ENCODE measurements around the gene PTPRD.
"Not testable (repeated sequence)": the region's sequence is repeated elsewhere in the genome, so short reads cannot be mapped to it uniquely, and the experiment has no call there.

Gene PTPRD

DNA sequence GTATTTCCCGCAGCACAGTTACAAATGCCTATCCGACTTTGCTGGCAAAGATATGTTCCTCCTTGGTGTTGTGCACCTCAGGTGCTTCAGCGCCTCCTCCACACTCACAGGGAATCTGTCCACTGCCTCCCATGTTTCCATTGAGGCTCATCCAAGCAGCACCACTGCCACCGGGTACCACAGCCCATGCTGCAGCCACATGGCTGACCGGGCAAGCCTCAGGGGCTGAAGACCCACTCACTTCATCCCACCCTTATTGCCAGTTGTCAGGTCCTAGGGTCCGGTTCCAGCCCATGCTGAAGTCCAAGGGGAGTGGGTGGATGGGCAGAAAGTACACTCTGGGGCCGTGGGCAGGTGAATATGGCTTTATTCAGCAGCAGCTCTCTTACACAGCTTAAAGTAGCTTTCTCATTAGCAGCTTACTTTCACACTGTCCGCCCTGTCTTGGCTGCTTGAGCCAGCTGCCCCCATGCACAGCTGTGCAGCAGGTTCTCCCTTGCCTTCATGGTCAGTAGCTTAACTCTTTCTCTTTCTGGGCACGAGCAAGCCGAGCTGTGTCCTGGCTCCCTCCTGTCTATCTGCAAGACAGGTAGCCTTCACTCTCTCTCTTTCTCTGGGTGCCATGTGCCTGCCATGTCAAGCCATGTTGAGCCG lies 1052.3 kb downstream of the PTPRD start:
- DNase-seq = no peak

DNA sequence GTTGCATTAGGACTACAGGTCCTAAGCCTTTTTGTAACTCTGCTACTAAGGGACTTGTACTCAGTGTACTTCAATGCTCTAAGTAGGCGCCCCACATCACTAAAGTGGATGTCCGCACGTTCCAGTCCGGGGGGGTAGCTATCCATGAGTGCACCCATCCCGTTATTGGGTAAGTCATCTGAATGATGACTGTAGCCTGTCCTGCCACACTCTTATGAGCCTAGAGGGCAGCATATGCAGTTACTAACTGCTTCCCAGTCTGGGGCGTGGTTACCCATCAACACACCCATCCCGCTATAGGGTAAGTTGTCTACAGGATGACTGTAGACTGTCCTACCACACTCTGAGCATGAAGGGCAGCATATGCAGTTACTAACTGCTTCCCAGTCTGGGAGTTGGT lies 1053.9 kb downstream of the PTPRD start:
- DNase-seq = no peak

DNA sequence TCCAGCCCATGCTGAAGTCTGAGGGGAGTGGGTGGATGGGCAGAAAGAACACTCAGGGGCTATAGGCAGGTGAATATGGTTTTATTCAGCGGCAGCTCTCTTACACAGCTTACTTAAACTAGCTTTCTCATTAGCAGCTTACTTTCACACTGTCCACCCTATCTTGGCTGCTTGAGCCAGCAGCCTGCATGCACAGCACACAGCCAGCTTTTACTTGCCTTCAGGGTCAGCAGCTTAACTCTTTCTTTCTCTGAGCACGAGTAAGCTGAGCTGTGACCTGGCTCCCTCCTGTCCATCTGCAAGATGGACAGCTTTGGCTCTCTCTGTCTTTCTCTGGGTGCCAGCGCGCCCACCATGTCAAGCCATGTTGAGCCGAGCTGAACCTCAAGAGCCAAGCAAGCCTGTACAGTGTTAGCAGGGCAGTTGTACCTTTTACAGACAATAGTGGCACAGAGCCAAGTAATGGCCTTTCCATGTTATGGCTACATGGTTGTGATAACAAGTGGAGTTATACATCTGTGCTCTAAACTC lies 1054.9 kb downstream of the PTPRD start:
- DNase-seq = no peak

DNA sequence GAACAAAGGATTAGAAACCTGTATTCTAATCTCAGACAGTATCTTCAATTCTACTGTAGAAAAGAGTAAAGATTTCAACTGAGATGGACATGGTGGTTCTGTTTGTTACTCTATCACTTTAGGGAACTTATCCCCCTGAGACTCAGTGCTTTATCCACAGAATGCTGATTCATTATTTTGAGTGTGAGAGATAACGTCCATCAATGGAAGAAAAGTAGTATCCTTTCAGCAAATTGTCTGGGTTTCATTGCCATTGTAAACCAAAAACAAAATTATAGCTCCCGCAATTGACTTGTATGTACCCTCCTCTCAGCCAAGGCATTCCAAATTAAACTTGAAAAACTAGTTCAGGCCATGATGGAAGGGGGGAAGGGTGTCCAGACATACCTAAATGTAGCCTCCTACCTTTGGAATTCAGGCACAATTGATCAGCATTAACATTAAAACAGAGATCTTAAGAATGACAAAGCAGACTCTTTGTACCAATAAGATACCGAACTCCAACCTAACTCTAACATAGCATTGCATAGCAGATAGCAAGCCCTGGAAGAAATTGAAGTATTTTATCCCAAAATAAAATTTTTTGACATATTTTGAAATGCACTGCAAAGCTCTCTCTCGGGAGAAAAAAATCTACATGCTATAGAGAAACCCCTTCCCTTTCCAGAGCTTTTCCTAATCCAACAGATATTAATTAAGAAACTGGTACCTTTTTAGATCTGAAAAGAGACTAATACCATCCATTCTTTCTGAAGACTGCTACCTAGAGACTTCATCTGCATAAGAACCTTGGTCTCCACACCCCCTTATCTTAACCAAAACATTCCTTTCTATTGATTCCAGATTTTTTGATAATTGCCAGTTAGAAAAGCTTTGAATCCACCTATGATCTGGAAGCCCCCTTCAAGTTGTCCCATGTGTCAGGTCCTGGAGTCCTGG lies 1055.7 kb downstream of the PTPRD start:
- DNase-seq = no peak

DNA sequence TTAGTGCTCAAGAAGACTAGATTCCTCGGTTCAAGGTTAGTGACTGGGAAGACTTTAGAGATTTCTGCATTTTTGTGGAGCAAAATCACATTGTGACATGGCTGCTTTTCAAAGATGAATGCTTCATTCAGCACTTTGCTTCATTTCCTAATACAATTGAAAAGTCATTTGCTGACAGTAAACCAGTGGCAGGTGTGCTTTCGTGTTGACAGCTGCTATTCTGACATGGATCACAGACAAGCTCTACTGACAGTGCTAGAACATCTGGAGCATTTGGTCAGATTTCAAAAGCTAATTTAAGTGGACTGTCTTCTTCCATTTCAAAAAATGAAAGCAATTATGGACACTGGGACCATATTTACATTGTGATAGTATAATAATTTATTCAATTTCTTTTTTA lies 1060.1 kb downstream of the PTPRD start:
- DNase-seq = no peak

DNA sequence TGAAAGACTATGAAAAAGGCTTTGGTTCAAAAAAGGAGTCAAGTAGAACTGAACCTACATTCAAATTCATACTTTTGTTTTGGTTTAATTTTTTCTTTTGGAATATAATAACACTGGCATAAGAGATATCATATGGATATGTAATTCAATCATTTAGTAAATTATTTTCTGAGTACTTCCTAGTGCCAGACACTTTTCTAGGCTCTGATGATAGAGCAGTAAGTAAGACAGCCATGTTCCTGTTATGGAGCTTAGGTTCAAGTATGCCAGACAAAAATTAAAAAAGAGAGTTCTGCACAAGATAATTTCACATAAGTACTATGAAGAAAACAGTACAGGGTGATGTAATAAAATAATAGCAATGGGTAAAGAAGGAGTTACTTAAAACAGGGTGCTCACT lies 1074.0 kb downstream of the PTPRD start:
- no peak for DNase-seq

DNA sequence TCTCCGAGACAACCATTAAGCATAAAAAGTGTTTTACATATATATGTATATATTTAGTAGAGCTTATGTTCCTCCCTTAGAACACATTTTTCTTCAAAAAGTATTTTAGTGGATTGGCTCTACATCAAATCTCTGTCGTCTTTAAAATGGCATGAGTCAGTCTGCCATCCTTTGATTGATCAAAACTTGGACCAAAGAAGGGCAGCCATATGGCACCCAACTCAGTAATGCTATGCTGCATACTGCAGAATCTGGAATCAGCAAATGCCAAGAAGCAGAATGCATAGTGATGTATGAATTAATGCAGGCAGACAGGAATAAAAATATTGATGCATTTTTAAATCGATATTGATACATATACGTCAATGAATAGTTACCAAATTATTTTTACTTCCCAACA lies 1074.4 kb downstream of the PTPRD start:
- no peak for DNase-seq

DNA sequence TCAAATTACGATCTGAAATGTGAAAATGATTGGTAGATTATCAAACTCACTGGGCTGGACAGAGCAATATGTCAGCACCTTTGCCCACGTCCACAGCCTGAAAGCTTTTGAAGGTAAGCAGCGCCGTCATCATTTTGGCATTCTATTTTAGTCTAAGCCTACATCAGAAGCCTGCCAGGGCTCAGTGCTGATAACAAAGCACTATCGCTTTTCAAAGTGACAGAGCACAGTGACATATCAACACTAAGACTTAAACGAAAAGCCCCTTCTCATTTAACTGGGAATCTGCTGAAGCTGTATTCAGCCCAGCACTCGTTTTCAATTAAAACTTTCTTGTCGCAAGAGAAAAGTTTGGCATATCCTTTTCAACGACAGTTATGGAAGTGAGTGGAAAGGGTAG lies 1076.3 kb downstream of the PTPRD start:
- no peak for DNase-seq

DNA sequence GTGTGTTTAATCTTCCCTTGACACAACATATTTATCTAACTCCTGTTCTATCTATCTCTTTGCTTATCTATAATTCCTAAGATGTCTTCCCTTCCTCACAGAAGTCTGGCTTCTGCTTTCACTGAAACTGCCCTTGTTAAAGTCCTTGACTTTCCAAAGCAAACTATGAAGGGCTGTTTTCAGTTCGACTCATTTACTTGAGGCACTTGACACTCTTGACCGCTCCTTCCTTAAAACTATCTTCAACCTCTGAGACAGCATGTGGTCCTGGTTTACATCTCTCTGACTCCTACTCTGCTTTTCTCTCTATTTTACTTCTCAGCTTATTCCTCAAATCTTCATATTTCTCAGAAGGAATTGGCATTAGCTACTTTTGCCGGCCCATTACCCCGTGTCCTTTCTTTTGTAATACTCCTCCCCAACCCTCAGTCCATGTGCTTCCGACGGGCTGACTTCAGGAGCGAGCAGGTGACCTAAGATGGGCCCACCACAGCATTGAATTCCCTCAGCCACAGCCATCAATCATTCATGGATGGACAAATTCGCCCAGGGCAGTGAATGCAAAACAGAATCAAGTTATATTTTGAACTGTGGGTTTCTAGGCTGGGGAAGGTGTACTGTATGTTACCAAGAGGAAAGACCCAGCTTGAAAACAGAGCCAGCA lies 1089.2 kb downstream of the PTPRD start:
- DNase-seq = no peak

DNA sequence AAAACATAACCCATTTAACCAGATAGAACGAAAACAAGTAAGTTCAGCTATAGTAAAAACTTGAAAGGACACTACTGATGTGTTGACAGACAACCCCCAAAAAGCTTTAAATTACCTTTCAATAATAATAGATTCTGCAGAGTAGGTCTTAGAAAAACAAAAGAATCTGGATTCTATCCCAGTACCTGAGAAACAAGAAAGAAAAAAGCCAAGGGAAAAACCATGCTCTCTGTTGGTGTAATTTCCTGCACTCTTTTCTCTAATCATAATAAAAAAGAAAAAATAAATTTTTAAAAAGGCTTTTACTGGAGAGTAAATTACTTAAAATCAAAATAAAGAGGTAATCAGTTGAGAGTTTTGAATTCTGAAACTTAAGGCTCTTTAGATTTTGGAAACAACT lies 1090.4 kb downstream of the PTPRD start:
- no peak for DNase-seq

DNA sequence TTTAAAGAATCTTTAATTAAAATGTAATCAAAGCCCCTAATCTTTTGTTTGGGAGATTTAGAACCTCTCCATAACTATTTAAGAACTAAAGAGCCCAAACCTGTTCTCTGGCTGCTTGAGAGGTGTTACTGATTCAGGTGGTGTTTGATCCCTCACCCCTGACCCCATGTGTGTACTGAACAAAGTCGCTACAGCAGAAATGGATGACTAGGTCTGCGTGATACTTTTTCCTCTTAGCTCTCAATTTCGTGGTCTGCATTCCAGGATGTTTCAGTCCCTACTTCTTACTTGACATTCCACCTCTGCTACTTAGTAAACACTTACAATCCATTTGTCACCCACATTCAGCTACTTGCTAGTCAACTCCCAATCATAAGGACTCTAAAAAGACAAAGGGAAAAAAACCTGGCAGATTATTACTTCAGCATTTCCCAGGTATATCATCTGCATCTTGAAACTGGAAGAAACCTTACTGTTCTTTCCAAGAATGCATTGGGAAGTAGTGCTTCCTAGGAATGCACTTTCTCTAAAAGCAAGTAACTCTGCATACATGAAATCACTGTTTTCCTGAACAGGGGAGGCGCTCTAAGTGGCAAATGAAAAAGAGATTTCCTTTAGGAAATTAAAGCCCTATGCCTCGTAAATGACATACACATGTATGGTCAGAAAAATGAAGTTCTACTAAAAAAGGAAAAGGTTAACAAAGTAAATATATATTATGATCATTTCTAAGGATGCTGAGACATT lies 1091.6 kb downstream of the PTPRD start:
- DNase-seq = no peak

DNA sequence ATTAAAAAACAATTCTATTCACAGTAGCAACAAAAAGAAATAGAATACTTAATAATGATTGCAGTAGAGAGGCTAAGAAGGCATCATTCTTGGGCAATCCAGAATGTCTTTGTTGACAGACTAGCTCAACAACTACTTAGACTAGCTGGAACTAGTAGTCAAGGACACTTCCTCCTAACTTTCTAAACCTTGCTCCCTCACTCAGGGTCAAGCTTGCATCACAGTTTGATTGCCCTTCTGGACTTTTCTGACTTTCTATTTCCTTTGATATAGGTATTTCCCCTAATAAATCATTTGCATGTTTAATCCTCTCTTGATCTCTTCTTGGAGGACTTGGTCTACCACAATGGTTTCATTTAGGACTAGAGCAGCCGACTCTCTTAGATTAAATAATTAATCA lies 1107.9 kb downstream of the PTPRD start:
- DNase-seq = no peak

DNA sequence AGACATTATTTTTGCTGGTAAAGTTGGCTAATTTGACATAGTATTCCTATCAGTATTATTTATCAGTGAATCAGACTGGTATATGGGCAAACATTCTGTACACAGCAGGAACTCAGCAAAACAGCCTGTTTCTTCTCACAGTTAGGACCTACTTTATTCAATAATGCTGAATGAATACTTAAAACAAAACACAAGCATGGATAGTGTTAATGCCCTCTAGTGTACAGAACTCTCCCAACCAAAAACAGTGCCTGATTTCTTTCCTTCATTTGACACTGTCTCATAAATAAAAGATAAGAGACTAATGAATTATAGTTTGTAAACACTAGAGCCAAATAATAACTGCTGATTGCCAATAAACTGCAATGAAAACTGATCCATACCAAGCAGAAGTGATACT lies 1113.3 kb downstream of the PTPRD start:
- no peak for DNase-seq

DNA sequence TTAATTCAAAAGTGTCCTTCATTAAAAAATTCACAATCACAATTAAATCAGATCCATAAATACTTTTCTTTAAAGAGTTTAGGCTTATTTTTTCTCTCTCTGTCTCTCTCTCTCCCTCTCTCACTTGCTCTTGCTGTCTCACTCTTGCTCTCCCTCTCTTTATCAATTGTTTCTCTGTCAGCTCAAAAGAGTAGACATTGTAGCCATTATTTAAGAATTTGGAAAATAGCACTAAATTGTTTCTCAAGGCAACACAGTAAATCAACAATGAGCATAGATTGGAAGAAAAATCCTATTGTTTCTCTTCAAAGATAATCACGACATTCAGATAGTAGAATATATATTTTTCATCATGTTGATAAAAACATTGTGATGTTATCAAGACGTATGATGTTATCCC lies 1114.0 kb downstream of the PTPRD start:
- DNase-seq = no peak

DNA sequence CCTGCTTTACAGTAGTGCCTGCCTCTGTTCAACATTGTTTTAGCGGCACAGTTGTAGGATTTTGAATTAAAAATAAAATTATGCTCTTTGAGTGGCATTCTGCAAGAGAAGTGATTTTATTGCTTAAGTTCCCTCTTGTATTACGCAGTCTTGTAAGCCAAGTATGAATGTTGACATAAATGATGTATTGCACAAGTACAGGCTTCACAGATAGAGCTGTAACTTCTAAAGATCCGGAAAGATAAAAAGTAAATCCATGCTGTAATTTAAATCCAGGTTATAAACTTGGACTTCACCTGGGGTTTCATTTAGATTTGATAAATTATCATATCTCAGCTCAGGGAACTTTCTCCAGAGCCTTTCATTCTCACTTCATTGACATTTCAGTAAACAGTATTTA lies 1114.7 kb downstream of the PTPRD start:
- DNase-seq = no peak

DNA sequence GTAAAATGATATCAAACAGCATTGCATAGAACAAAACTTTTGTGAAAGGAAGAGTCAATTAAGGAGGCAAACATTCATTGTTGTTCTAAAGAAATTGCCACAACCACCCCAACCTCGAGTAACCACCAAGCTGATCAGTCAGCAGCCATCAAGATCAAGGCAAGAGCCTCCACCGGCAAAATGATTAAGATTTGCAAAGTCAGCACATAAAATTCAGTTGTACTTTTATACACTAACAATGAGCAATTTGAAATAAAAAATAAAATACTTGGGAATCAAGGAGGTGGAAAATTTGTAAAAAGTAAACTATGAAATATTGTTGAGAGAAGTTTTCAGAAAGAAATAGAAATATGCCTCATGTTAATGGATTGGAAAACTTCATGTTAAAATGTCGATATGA lies 1118.5 kb downstream of the PTPRD start:
- DNase-seq = no peak

DNA sequence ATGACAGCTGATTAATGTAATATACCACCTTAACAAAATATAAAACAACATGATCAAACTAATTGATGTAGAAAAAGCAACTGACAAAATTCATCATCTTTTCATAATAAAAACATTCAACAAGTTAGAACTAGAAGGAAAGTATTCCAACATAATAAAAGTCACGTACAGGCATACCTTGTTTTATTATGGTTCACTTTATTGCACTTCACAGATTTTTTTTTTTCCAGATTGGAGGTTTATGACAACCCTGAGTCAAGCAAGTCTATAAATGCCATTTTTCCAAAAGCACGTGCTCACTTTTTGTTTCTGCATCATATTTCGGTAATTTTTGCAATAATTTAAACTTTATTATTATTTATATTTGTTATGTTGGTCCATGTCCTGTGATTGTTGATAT lies 1120.3 kb downstream of the PTPRD start:
- no peak for DNase-seq

DNA sequence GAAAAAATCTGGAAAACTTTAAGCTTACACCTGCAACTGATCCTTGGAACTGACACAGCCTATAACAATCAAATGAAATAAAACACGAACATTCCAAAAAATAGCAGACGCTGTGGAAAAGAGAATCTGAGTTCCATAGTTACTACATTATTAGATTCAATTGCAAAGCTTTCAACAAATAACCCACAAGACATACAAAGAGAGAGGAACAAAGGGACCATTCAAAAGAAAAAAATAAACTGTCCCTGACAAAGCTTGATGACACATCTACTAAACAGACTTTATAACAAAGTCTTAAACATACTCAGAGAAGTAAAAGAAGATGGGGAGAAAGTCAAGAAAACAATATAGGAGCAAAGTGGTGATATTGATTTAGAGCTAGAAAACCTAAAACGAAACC lies 1123.6 kb downstream of the PTPRD start:
- no peak for DNase-seq

DNA sequence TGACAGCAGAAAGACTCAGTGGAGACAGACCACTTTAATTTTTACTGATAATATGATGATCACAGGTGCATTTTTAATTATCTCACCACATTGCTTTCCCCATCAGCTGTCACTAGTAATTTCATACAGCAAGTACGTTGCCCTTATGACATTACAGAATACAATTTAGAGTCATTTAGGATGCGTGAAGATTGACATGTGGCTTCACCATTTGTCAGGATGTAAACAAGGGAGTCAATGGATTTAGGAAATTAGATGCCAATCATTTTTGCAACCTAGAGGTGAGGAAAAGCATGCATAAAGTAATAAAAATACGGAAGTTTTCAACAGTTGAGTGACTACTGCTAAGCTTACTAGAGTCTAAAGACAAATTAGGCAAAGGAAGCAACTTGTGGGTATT lies 1129.6 kb downstream of the PTPRD start:
- no peak for DNase-seq

DNA sequence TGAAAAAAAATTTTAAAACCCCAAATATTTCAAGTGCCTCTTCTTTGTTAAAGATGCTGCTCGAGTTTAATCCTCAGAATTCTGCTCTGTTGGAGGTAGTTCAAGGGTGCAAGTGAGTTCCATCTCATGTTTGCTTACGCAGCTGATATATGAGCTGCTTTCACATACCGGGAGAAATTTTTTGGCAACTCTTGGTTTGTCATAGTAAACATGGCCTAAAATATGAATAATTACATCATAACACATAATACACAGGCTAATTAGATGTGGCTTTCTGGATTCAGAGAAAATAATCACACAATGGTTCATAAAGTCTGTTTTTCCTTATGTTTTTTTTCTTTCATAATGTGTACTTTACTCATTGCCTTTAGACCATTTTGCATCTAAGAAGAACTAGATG lies 1134.1 kb downstream of the PTPRD start:
- no peak for DNase-seq

DNA sequence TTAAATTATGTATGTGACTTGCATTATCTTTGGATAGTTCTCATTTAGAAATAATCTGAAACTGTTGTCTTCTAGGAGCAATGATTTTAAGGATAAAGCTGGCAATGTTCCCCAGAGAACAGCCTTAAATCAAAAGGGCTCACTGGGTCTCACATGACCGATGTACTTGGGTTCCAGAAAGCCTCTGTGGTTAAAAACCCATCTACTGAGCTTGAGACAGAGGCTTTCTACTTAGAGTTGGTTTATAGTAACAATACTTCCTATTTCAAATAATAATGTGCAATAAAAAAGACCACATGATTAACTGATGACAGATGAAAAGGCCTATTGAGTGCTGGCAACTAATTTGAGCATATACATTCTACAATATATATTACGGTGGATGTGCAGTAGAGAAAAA lies 1143.5 kb downstream of the PTPRD start:
- no peak for DNase-seq

DNA sequence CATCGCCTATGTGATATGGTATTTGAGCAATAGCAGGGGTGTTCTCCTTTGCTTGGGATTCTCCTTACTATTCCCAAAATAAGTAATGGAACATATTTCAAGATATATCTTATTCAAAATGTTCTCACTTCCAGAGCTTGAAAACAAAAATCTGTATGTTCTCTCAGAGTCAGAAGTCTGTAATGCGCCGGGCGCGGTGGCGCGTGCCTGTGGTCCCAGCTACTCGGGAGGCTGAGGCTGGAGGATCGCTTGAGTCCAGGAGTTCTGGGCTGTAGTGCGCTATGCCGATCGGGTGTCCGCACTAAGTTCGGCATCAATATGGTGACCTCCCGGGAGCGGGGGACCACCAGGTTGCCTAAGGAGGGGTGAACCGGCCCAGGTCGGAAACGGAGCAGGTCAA lies 1170.9 kb downstream of the PTPRD start:
- not testable (repeated sequence) for DNase-seq

DNA sequence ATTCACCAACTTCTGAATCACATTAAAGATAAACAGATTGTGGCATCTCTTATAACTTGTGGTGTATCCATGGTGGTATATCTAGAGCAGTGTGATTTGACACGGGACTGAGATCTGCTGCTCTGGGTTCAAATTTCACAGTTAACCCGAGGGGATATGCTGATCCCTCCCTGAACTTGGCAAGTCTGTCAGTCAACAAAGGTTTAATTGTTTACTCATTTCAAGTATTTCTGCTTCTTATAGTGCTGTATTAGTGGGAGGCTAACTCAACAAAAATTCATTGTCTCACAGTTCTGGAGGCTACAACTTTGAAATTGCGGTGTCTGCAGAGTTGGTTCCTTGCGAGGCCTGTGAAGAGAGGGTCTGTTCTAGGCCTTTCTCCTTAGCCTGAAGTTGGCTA lies 1175.2 kb downstream of the PTPRD start:
- no peak for DNase-seq
